ENCODE measurements around the gene RFX1.
"Not testable (repeated sequence)": the region's sequence is repeated elsewhere in the genome, so short reads cannot be mapped to it uniquely, and the experiment has no call there.

RFX1 gene

DNA sequence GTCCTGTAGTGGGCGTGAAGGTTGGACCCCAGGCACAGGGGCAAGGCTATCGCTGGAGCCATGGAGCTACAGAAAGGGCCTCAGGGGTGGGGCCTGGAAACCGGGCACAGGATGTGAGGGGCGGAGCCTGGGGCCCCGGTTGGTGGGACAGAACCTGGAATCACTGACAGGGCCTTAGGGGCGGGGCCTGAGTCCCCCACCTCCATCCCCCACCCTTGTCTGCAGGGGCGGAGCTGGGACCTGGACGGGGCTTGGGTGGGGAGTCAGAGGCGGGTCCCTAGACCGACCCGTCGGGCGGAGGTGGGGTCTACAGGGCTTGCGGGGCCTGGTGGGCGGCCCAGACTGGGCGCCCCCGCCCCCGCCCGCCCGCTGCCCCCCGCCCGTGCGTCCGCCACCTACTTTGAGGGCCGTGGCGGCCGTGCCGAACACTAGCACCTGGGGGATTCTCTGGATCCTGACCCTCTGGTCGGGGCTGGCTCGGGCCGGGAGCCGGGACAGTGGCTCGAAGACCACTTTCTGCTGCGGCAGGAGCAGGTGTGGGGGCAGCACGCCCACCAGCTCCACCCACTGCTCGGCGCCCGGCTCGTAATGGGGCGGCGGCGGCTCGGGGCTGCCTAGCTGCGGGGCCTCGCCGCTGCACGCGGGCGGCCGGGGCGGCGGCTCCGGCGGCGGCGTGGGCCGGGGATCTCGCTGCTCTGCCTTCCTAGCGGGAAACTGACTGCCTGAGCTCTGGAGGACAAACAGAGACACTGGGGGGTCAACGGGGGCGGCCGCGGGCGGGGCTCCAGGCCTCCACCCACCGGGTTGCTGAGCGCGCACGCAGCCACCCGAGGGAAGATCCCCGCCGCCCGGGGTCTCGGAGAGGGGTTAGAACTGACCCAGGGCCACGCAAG lies 27.5 kb downstream of the RFX1 start:
- DNase-seq: no peak

DNA sequence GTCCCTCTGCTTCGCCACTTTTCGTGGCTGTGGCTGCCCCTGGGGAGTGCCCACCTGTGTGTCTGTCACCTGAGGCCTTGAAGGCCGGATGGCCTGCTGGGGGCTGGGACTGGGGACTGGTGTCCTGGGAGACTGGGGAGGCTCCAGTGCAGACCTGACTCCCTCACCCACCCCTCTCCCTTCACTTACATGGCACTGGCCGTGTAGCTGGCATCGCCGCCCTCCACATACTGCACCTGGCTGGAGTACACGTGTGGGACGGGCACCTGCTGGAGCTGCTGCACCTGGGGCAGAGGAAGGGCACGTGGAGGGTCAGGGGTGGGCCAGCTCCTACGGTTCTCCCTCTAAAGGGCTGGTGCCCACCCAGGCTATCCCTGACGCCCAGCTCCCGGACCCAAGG lies 28.3 kb downstream of the RFX1 start:
- no peak for DNase-seq

DNA sequence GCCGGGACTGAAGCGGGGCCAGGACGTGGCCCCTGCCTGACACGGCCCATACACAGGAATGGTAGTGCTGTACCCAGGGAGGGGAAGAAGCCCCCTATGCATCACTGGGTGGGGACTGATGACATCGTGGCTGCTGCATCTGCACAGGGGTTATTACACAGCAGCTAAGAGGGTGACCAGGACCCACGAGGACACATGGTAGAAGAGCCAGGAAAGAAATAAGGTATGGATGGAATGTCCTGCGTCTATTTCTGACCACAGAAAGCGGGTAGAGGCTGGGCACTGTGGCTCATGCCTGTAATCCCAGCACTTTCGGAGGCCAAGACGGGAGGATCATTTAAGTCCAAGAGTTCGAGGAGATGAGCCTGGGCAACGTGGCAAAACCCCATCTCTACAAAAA lies 29.7 kb downstream of the RFX1 start:
- DNase-seq: no peak

DNA sequence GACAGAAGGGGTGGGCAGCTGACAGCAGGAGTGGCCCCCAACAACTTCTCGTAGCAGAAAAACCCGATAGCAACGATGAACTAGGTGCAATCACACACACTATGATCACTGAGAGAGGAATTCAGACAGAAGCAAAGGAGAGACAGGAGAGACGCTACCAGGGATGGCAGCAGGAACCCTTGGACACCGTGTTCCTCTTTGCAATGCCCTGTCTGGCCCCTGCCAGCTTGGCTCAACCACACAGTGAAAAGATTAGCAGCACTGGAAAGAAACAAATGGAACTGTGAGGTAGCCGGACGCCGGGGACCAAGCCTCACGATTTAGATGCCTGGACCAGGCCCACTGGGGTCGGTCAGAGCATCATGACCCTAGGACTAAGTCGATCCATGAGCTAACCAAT lies 30.2 kb downstream of the RFX1 start:
- no peak for DNase-seq

DNA sequence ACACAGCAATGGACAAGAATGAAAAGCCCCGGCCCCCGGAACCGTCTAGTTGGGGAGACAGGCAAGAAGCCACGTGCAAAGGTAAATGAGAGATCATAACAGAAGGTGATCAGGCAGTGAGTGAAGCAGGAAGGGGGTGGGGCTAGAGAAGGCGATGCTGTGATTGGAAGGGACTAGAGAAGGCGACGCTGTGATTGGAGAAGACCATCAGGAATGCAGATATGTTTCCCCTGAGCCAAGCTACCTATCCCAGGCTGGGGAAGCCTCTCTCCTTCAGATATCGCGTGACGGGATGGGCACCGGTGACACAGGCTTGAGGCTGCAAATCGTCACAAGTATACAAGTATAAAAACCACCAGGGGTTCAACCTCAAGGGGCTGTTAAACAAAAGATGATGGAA lies 32.0 kb downstream of the RFX1 start:
- no peak for DNase-seq

DNA sequence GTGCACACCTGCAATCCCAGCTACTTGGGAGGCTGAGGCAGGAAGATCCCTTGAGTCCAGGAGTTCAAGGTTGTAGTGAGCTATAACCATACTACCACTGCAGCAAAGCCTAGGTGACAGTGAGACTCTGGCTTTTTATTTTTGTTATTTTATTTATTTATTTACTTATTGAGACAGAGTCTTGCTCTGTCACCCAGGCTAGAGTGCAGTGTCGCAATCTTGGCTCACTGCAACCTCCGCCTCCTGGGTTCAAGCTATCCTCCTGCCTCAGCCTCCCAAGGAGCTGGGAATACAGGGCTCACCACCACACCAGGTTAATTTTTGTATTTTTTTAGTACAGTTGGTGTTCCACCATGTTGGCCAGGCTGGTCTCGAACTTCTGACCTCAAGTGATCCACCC lies 32.6 kb downstream of the RFX1 start:
- not testable (repeated sequence) for DNase-seq

DNA sequence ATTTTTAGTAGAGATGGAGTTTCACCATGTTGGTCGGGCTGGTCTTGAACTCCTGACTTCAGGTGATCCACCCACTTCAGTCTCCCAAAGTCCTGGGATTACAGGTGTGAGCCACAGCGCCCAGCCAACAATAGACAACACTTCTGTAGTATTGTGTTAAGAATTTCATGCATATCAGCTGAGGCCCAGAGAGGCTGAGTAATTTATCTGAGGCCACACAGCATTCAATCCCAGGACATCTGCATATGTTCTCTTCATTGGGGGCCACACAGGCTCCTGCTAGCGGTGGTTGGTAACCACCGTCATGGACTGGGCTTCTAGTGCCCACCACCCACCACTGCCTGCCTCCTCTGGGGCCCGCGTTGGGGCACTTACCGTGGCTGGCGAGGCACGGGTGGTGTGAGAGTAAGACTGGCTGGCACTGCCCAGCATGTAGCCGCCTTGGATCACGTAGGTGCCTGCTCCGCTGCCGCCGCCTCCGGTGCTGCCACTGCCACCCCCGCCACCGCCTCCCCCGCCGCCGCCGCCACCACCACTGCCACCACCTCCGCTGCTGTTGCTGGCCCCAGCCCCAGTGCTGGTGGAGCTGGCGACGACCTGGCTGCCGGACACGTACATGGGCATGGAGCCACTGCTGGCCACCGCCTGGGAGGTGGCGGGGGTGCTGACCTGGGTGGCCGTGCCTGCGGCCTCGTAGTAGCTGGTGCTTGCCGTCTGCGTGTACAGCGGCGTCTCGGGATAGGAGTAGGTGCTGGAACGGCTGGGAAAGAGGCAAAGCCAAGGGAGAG lies 33.6 kb downstream of the RFX1 start:
- DNase-seq: no peak

DNA sequence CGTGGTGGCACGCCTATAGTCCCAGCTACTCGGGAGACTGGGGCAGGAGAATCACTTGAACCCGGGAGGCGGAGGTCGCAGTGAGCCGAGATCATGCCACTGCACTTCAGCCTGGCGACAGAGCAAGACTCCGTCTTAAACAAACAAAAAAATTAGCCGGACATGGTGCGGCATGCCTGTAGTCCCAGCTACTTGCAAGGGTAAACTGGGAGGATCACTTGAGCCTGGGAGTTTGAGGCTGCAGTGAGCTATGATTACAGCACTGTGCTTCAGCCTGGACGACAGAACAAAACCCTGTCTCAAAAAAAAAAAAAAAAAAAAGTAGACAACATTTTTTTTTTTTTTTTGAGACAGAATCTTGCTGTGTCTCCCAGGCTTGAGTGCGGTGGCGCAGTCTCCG lies 34.3 kb downstream of the RFX1 start:
- DNase-seq: not testable (repeated sequence)

DNA sequence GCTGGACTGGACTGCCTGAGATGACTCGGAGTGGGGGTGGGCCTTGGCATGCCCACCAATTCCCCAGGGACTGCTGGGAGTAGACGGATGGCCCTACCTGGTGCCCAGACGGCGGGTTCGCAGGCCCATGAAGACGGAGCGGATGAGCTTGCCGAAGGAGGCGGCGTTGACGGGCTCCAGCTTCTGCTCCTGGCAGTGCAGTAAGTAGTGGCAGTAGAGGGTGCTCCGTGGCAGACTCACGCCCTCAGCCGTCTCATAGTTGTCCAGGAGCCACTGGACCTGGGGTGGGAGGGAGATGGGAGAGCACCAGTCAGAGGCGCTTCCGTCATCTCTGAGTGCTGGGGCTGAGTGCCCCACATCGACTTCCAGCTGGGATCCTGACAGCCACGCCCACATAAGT lies 36.2 kb downstream of the RFX1 start:
- no peak for DNase-seq

DNA sequence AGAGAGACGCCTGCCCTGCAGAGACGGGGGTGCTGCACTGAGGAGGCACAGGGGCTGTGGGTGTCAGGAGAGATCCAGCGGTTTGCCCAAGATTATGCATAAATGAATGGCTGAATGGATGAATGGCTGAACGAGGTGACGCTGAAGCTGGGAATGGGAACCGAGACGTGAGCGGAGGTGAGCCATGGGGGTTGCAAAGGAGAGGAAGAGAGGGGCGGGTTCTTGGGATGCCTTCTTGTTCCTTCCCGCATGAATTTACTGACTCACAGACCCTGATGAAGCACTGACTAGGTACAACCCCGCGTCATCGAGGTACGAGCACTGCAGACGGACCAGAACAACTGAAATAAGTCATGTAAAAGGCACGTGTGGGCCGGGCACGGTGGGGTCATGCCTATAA lies 37.1 kb downstream of the RFX1 start:
- DNase-seq: no peak

DNA sequence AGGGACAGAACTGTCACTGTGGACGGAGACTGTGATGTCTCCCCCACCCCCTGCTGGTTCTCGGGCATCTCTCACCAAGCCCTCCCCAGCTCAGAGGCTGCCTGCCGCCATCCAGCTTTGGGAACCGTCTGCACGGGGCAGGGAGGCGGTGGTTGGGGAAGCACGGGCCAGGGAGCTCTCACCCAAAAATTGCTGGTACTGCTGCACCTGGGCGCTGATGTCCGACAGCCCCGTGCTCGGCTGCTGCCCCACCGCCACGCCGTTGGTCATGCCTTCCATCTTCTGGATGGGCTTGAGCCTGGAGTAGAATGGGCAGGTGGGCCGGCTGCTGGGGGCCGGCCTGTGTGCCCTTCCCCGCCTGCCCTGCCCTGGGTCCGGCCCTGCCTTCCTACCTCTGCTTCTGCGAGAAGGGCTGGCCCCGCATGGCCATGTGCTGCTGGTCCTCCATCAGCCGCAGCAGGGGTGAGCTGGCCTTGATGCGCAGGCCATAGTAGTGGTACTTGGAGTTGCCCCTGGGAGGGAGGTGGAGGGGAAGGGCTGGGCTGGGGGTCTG lies 37.7 kb downstream of the RFX1 start:
- DNase-seq: no peak

DNA sequence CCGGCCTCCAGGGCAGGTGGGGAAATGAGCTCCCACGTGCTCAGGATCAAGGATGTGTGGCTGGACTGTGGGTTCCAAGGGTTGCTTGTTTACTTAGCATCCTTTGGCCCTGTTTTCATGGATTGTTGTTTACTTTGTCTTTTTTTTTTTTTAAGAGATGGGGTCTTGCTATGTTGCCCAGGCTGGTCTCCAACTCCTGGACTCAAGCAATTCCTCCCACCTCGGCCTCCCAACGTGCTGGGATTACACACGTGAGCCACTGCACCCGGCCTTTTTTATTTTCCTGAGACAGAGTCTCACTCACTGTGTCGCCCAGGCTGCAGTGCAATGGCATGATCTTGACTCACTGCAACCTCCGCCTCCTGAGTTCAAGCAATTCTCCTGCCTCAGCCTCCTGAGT lies 38.9 kb downstream of the RFX1 start:
- not testable (repeated sequence) for DNase-seq

DNA sequence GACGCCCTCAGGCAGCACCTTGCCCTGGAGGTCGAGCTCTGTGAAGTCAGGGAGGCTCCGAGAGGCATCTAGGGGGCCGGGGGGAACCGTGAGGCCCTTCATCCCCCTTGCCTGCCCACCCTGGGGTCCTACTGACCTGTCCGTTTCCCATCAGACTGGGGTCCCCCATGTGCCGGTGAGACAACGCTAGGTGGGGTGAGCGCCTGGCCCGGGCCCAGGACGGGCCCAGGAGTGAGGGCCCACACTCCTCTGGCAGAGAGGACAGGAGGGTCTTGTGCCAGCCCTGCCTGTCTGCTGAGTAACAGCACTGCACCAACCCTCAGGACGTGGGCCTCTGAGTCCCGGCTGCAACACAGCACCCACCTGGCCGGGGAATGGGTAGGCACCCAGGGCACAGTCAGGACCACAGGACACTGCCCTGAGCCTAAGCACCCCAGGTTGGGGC lies 39.4 kb downstream of the RFX1 start:
- no peak for DNase-seq

DNA sequence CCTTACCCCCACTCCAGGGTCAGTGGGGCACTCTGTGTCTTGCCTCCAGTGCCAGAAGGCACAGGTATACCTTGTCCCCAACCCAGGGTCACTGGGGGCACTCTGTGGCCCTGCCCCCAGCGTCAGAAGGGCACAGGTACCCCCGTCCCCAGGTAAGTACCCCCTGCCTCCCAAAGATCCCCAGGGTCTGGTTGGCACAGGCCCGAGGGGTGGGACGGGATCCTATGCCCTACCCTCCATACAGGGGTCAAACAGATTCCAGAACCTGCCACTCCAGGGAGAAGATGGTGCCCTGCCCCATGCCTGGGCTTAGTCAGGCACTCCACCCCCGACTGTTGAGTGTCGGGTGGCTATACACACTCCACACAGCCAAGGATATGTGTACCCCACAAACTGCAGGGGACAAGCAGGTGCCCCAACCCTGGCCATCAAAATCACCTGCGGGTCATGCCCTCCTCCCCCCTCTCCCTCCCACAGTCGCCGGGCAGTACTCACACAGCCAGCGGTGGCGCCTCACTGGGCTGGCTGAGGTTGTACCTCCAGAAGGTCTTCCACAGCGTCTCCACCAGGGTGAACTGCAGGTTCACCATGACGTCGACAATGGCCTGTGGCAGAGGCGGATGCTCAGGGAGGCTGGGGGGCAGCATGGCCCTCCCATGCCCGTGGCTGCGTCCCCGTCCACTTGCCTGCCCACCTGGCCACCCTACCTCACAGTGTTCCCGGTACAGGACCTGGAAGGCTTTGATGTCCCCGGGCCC lies 40.0 kb downstream of the RFX1 start:
- no peak for DNase-seq

DNA sequence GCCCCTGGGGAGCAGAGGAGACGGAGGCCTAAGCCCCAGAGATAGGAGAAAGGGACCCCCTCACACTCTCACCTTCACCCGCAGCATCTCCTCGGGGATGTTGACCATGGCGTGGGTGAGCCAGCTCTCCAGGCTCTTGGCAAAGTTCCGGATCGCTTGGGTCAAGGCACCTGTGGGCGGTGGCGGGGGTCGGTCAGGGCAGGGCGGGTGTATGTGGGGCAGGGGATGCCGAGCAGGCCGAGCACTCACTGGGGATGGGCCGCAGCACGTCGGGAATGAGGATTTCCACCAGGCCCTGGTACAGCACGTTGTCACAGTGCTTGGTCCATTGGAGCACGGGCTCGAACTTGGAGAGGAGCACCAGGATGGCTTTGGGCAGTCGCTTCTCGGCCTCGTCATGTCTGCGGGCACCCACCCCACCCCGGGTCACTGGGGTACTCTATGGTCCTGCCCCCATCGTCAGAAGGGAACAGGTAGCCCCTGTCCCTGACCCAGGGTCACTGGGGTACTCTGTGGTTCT lies 40.7 kb downstream of the RFX1 start:
- no peak for DNase-seq

DNA sequence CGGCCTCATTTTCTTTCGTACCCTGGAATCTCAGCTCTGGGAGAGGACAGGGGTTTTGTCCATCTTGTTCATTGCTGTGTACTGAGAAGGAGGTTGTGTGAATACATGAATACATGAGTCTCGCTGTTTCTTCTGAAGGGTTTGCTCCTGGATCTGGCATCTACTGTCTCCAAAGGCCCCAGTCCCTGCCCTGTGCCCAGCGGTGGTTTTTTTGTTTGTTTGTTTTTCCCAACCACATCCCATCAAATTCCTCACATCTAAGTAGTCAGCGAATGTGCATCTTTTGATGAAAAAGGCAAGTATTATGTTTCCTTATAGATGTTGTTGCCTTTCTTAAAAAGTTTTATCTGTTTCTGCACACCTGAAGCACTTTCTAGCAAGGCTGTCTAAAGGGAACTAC lies 41.3 kb downstream of the RFX1 start:
- no peak for DNase-seq

DNA sequence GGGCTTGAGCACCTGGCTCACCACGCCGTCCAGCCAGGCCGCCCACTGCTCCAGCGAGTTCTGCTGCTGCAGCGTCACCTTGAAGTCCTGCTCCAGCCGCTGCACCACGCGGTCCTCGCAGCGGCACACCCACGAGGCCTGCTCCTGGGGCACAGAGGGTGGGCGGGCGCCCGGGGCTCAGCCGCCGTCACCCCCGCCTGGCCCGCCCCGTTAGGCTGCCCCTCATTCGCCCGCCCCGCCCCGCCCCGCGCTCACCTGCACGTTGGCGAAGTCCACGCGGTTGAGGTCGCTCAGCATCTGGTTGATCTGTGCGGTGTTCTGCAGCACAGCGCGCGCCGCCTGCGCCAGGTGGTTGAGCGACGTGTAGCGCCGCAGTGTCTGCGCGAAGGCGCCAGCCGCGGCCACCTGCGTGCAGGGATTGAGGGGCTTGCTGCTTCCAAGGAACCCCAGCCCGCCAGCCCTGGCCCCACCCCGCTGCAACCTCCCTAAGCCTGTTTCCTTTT lies 42.5 kb downstream of the RFX1 start:
- DNase-seq: no peak

DNA sequence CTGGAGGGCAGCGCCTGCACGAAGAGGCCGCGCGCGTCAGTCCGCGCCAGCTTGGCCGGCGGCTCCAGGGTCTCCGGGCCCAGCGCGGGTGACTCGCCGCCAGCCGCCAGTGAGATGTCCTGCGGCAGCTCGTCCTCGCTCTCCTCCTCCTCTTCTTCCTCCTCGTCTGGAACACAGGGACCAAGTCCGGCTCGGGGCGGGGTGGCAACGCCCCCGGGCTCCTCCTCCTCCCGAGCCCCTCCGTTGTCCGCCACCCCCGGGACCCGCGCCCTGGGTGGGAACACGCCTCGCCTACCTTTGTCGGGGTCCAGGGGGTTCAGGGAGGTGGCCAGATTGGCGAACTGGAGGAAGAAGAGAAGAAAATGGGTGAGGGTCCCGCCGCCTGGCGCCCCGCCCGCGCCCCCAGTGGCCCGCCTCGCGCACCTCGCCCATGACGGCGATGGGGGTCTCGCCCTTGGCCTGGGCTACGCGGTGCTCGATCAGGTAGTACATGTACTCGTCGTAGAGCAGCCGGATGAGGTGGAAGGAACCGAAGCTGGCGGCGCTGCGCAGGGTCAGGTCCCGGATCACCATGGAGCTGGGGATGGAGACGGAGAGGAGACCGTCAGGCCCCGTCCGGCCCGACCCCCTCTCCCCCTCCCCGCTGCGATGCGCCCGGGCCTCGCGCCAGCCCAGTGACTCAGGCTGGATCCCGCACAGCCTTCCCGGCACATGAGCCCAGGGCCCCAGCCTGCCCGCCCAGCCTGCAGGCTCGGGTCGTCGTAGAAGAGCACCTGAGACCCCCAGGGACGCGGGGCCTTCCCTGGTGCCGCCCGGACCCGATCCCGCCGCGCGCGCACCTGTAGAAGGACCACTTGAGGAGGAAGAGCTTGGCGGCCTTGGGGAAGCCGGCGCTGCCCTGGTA lies 43.2 kb downstream of the RFX1 start:
- DNase-seq: no peak

DNA sequence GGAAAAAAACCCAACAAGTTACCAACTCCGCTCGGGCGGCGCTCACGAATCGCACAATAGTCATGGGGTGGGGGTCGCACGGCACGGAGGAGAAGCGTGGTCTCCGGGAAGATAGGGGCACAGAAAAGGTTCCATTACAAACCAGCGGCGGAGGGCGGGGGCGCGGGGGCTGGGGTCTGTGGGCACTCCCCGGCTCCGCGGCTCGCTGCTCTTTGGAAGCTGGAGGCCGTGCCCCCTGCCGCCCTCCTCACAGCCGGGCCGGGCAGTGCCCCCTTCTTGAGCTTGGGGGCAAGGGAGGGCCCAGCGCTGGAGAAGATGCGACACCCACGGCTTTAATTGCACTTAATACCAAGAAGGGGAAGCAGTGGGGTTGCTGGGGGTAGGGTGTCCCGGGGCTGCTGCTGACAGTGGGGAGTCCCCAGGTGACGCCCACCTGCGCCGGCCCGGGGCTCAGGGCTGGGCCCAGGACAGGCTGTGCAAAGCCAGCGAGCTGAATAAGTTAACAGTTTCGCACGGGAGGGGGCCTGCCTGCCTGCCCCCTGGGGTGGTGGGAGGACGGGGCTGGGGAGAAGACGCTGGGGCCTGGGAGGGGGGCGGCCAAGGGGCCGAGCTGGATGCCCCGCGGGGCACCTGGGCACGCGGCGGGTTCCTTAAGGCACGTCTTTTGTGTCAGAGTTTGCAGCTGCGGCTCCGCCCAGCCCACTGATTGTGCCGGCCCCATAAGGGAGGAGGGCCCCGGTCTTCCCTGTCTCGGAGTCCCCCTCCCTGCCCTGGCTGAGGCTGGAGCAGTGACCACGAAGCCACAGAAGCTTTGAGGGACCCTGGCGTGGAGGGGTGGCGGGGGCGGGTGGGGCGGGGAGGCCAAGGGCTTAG lies 44.1 kb downstream of the RFX1 start:
- no peak for DNase-seq
